D721Med (cell line): ENCODE data around the gene EPM2AIP1.
A peak's percentile ranks its signal among the peaks of the same experiment; 100 is the strongest.

Experiments
- DNase-seq: peaks from one replicate; pipeline ENCODE4 v3.0.0; 2011; ENCODE audit warnings: low spot score; ENCODE audit not compliant: insufficient read length
- FAIRE-seq: peaks from 2 replicates; lab custom pipeline; 2011; peaks lifted over from hg19 to GRCh38; lab: Jason Lieb, UNC
- CTCF ChIP-seq: IDR thresholded peaks from 2 replicates; pipeline ENCODE4 v1.5.1; 2012; ENCODE audit warnings: mild to moderate bottlenecking, control low read depth; ENCODE audit not compliant: insufficient read depth; ENCODE audit errors: missing control alignments

The EPM2AIP1 gene

DNA sequence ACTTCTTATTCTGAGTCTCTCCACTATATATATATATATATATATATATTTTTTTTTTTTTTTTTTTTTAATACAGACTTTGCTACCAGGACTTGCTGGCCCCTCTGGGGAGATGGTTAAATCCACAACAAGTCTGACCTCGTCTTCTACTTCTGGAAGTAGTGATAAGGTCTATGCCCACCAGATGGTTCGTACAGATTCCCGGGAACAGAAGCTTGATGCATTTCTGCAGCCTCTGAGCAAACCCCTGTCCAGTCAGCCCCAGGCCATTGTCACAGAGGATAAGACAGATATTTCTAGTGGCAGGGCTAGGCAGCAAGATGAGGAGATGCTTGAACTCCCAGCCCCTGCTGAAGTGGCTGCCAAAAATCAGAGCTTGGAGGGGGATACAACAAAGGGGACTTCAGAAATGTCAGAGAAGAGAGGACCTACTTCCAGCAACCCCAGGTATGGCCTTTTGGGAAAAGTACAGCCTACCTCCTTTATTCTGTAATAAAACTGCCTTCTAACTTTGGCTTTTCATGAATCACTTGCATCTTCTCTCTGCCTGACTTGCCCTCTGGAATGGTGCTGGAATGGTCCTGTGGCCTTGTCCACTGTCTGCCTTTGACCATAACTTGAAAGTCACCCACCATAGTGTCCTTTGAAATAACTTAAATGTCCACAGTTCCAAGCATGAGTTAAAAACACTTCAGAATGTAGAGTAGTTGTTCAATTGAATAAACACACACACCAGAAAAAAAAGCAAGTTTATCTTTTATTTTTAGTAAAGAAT is 32.8 kb upstream of the EPM2AIP1 start:
- DNase-seq (no peak), FAIRE-seq (no peak)
- TF ChIP-seq CTCF, result no peak

GRCh38 chr3:37024820-37025405 is 32.0 kb upstream of the EPM2AIP1 start:
- DNase-seq, result no peak
- TF ChIP-seq CTCF, result no peak
- no peak for FAIRE-seq

DNA sequence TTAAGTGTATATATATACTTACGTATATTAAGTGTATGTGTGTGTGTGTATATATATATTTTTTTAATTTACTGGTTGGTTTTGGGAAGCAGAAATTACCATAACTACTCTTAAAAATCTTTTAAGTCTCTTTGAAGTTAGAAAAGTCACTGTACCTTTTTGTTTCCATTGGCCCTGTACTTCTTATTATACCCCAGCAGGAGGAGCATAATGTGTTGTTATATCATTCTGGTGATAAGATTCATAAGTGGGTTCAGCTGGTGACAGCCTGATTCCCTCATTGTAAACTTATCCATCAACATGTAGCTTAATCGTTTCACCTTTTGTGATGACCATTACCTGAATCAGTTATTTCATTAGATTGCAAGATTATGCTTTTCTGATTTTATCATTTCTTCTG is 31.2 kb upstream of the EPM2AIP1 start:
- FAIRE-seq, result no peak
- TF ChIP-seq CTCF, result peak; percentile 20
- no peak for DNase-seq

DNA sequence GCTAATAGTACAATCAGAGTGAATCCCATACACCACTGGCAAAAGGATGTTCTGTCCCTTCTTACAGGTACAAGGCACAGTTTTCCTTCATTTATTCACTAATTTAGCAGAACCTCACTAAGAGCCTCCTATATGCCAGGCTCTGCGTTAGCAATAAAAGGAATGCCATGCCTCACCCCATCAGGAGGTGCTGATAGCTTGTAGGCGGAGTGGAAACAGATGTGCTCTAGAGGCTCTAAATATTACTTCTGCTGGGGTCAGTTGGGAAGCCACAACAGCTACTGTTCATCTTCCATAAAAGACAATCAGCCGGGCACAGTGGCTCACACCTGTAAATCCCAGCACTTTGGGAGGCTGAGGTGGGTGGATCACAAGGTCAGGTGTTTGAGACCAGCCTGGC is 24.8 kb upstream of the EPM2AIP1 start:
- TF ChIP-seq CTCF, result no peak
- DNase-seq (no peak), FAIRE-seq (no peak)

- TF ChIP-seq CTCF, result no peak
- FAIRE-seq, result no peak
Measured at GRCh38 chr3:37016903-37017302, 24.0 kb upstream of the EPM2AIP1 start.

GRCh38 chr3:37015642-37016041 is 22.7 kb upstream of the EPM2AIP1 start:
- no peak for TF ChIP-seq CTCF
- no peak for DNase-seq
- no peak for FAIRE-seq

More at GRCh38 chr3:37016903-37017302, 24.0 kb upstream of the EPM2AIP1 start:
- DNase-seq, result no peak

GRCh38 chr3:37014620-37015019 is 21.7 kb upstream of the EPM2AIP1 start:
- DNase-seq (no peak), FAIRE-seq (no peak)
- no peak for TF ChIP-seq CTCF
